ENCODE data around the gene NCKAP5. TPM values are rescaled to one million over a fixed set of nuclear protein-coding genes. Genes with fewer than 3 reads are reported as not detected.

NCKAP5 gene
- total RNA-seq, 2 experiments from 2014 or later = not detected

DNA sequence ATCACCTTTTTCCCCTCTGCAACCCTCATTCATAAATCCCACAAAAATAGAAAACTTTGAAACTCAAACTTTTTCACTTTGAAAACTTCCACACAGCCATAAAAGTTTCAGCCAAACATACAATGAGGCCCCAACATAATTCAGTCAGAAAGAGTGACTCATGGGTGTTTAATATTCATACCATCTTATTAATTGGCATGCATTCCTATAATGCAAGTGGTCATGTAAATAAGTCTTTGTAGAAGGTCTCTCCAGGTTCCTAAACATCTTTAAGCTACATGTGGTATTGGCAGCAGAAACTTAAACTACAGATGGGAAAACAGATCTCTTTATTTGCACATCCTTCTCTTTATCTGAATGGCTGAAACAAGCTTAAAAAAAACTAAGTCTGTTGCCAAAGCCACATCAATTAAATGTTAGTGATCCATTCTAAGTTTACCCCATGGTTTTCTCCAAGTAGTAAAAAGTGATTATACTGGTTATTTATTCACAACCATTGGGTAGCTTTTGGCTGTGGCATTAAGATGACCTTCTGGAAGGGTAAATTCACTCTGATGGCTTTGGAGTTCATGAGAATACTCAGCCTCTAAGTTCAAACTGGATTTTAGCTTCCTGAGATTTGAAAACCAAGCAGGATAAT is 828.1 kb downstream of the NCKAP5 start:
- ChIA-PET CTCF (no interaction called here), POLR2A (no interaction called here)
- Mint-ChIP-seq H3K4me3 (no peak overlapping the region), H3K27ac (no peak overlapping the region), H3K27me3 (no peaks in the 10 kb centered on the region), H3K4me1 (ENCODE audit: low read depth) (no peaks in the 10 kb centered on the region), H3K9me3 (no peaks in the 10 kb centered on the region), H3K36me3 (ENCODE audit: low read depth) (no peaks in the 10 kb centered on the region)
- TF ChIP-seq, protein P1, sequence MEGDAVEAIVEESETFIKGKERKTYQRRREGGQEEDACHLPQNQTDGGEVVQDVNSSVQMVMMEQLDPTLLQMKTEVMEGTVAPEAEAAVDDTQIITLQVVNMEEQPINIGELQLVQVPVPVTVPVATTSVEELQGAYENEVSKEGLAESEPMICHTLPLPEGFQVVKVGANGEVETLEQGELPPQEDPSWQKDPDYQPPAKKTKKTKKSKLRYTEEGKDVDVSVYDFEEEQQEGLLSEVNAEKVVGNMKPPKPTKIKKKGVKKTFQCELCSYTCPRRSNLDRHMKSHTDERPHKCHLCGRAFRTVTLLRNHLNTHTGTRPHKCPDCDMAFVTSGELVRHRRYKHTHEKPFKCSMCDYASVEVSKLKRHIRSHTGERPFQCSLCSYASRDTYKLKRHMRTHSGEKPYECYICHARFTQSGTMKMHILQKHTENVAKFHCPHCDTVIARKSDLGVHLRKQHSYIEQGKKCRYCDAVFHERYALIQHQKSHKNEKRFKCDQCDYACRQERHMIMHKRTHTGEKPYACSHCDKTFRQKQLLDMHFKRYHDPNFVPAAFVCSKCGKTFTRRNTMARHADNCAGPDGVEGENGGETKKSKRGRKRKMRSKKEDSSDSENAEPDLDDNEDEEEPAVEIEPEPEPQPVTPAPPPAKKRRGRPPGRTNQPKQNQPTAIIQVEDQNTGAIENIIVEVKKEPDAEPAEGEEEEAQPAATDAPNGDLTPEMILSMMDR (IDR thresholded peaks at IDR 0.05) = no peak
- ATAC-seq (no peak), DNase-seq (no peak)
- intact Hi-C loops (cut with micrococcal nuclease) = no loop called here

DNA sequence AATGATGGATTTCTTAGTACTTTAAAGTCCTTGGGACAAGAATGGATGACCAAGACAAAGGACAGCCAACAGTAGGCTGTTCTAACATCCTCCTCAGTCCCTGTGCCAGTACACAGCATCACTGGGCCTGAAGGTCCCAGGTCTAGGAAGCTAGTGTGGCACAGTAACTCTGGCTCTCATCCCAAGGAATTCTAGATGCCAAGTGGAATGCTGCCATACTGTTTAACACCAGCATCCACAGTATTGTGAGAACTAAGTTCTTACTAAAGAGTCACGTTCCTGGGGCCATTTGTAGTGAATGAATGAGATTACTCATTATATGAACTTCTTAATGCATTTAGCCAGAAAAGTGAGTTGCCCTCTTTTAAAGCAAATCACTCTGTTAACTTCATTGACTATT is 830.0 kb downstream of the NCKAP5 start:
- no peak overlapping the region for H3K4me3 Mint-ChIP-seq
- POLR2A ChIA-PET = no interaction called here
- DNase-seq = no peak
- no peaks in the 10 kb centered on the region for H3K4me1 Mint-ChIP-seq (ENCODE audit: low read depth)
- ATAC-seq = no peak
- no peaks in the 10 kb centered on the region for H3K9me3 Mint-ChIP-seq
- H3K27me3 Mint-ChIP-seq = no peaks in the 10 kb centered on the region
- CTCF ChIA-PET = no interaction called here
- H3K27ac Mint-ChIP-seq = no peak overlapping the region
- TF ChIP-seq, protein P1 (IDR thresholded peaks at IDR 0.05) = no peak
- no peaks in the 10 kb centered on the region for H3K36me3 Mint-ChIP-seq (ENCODE audit: low read depth)
- intact Hi-C loops (cut with micrococcal nuclease) = no loop called here

DNA sequence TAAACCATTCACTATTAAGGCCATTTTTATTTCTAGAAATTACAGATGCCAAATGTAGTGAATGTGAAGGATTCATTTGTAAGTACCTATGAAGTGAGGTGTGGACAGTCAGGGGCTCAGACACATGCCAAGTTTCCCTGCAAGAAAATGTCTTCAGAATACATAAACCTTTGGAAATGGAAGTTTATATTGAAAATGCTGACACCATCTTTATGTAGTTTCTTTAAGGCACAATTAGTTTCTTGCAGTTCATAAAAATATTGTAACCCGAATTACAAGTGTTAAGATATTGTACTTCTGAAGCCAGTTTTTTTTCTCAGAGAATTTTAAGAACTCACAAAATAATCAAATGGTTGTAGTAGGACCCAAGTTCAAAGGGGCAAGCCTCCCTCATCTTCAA is 832.2 kb downstream of the NCKAP5 start:
- H3K27ac Mint-ChIP-seq = no peak overlapping the region
- no peak overlapping the region for H3K4me3 Mint-ChIP-seq
- H3K9me3 Mint-ChIP-seq = no peaks in the 10 kb centered on the region
- TF ChIP-seq, protein P1 (IDR thresholded peaks at IDR 0.05) = no peak
- ATAC-seq (no peak), DNase-seq (no peak)
- ChIA-PET POLR2A (no interaction called here), CTCF (no interaction called here)
- intact Hi-C loops (cut with micrococcal nuclease) = no loop called here
- H3K4me1 Mint-ChIP-seq (ENCODE audit: low read depth) = no peaks in the 10 kb centered on the region
- no peaks in the 10 kb centered on the region for H3K36me3 Mint-ChIP-seq (ENCODE audit: low read depth)
- H3K27me3 Mint-ChIP-seq = no peaks in the 10 kb centered on the region

DNA sequence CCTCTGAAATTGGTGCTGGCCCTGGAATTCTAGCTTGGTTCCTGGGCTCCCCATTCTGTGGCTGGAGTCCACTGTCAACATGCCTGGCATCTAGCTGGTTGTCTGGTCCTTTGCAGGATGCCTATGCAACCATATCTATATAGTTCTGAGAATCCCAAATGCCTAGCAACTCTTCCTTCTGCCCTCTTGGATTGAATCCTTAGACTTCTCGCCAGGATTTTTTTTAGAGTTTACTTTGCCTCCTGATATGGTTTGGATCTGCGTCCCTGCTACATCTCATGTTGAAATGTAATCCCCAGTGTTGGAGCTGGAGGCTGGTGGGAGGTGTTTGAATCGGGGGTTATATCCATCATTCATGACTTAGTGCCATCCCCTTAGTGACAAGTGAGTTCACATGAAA is 833.3 kb downstream of the NCKAP5 start:
- no peaks in the 10 kb centered on the region for H3K9me3 Mint-ChIP-seq

DNA sequence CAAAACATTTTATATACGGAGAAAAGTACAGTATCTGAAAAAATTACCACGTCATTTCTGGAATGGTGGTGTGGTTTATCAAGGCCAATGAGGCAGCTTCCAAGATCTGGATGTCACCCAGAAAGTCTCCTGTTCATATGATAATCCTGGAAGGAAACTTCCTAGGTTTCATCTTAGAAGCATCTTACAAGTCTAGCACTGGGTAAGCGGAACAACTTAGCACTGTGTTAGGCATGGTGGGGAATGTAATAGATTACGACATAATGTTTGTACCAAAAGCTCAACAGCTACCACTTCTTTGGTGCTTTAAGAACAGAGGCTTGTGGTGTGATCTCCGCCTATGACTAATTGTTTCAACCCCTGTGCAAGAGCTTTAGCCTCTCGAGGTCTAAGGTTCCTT is 835.2 kb downstream of the NCKAP5 start:
- H3K9me3 Mint-ChIP-seq = no peaks in the 10 kb centered on the region
- no peaks in the 10 kb centered on the region for H3K4me1 Mint-ChIP-seq (ENCODE audit: low read depth)
- TF ChIP-seq, protein P1 (IDR thresholded peaks at IDR 0.05) = no peak
- CTCF ChIA-PET = no interaction called here
- POLR2A ChIA-PET = no interaction called here
- no peak overlapping the region for H3K4me3 Mint-ChIP-seq
- H3K27ac Mint-ChIP-seq = no peak overlapping the region
- no peak for ATAC-seq
- DNase-seq = no peak
- intact Hi-C loops (cut with micrococcal nuclease) = no loop called here
- H3K36me3 Mint-ChIP-seq (ENCODE audit: low read depth) = no peaks in the 10 kb centered on the region
- H3K27me3 Mint-ChIP-seq = no peaks in the 10 kb centered on the region

More for the DNA sequence above, 833.3 kb downstream of the NCKAP5 start:
- Mint-ChIP-seq H3K36me3 (ENCODE audit: low read depth) (no peaks in the 10 kb centered on the region), H3K4me1 (ENCODE audit: low read depth) (no peaks in the 10 kb centered on the region), H3K27ac (no peak overlapping the region), H3K4me3 (no peak overlapping the region), H3K27me3 (no peaks in the 10 kb centered on the region)
- ChIA-PET CTCF (no interaction called here), POLR2A (no interaction called here)
- DNase-seq = no peak
- no peak for ATAC-seq
- intact Hi-C loops (cut with micrococcal nuclease) = no loop called here
- TF ChIP-seq, protein P1 (IDR thresholded peaks at IDR 0.05) = no peak
